Gastrocnemius medialis (tissue), 4 donors: ENCODE measurements around the gene RNF220. TPM values are rescaled to one million over a fixed set of nuclear protein-coding genes. Genes with fewer than 3 reads are reported as not detected.

ENCODE experiments used
- ATAC-seq, 2 donors: fragments of 150-250 bp; one replicate each; pipeline ENCODE4 v1.9.1; 2016
- DNase-seq, 2 donors: peaks; one replicate each; pipeline ENCODE4 v3.0.0-alpha.2; 2019
- H3K27ac ChIP-seq, 4 donors: fragments of 200-600 bp; sonication (generic); 1 replicate in 1 of 4; 2 replicates in 3 of 4; pipeline ENCODE4 v1.5.1; 2016 to 2018; ENCODE audit warnings: mild to moderate bottlenecking in 2 of 4, moderate library complexity in 1 of 4
- H3K27me3 ChIP-seq, 3 donors: fragments of 200-600 bp; sonication (generic) in 2 of 3; 1 replicate in 1 of 3; 2 replicates in 2 of 3; pipeline versions ENCODE4 v1.5.1 to v1.6.0; 2016 to 2019; ENCODE audit warnings: mild to moderate bottlenecking in 1 of 3, moderate library complexity in 1 of 3
- H3K36me3 ChIP-seq, 2 donors: fragments of 200-600 bp; sonication (generic) in 1 of 2; one replicate each; pipeline ENCODE4 v1.5.1; 2017 to 2018
- H3K4me1 ChIP-seq, 2 donors: fragments of 200-600 bp; sonication (generic) in 1 of 2; one replicate each; pipeline ENCODE4 v1.5.1; 2016 to 2017; ENCODE audit warnings: mild to moderate bottlenecking in 2 of 2
- H3K4me3 ChIP-seq, 4 donors: fragments of 200-600 bp; sonication (generic) in 3 of 4; 1 replicate in 1 of 4; 2 replicates in 3 of 4; pipeline ENCODE4 v1.5.1; 2016 to 2019; ENCODE audit warnings: mild to moderate bottlenecking in 2 of 4
- H3K9me3 ChIP-seq, 3 donors: fragments of 200-600 bp; sonication (generic) in 2 of 3; 1 replicate in 1 of 3; 2 replicates in 2 of 3; pipeline ENCODE4 v1.5.1; 2016 to 2019
- CTCF ChIP-seq, 5 experiments: fragments of 450-650 bp in 3 of 5; fragments of 200-600 bp in 2 of 5; sonication (generic) in 2 of 5; IDR thresholded peaks in 4 of 5; conservative IDR thresholded peaks in 1 of 5; 1 replicate in 4 of 5; 2 replicates in 1 of 5; pipeline ENCODE4 v1.5.1; 2016 to 2019; ENCODE audit warnings: antibody characterized with exemption in 5 of 5, mild to moderate bottlenecking in 3 of 5, moderate library complexity in 3 of 5
- POLR2A ChIP-seq, 2 donors: fragments of 450-650 bp; IDR thresholded peaks; one replicate each; pipeline ENCODE4 v1.6.1; 2017; ENCODE audit warnings: antibody characterized with exemption in 2 of 2, mild to moderate bottlenecking in 2 of 2, moderate library complexity in 2 of 2
- in situ Hi-C, 4 donors: fragments of 200-750 bp; cut with MboI; loops; one replicate each; pipeline versions ENCODE4 v1.15.0 to v1.8.0; 2017; ENCODE audit warnings: low sequenced_read_pairs in 4 of 4
- intact Hi-C: fragments of 100-400 bp; cut with DNase I; formaldehyde crosslinking; loops from one replicate; pipeline ENCODE4 v1.15.1; 2023; ENCODE audit warnings: low total_unique reads
- total RNA-seq, 4 donors: library from RNA; depleted of rRNA; stranded (reverse); fragments of >200 nt; gene quantifications; one replicate each; pipeline versions ENCODE4 v1.1.0 to v1.2.3, GENCODE V29; 2016

RNF220 gene
- total RNA-seq, 4 donors from 2014 or later: 91.2 to 172 (median 128) TPM

DNA sequence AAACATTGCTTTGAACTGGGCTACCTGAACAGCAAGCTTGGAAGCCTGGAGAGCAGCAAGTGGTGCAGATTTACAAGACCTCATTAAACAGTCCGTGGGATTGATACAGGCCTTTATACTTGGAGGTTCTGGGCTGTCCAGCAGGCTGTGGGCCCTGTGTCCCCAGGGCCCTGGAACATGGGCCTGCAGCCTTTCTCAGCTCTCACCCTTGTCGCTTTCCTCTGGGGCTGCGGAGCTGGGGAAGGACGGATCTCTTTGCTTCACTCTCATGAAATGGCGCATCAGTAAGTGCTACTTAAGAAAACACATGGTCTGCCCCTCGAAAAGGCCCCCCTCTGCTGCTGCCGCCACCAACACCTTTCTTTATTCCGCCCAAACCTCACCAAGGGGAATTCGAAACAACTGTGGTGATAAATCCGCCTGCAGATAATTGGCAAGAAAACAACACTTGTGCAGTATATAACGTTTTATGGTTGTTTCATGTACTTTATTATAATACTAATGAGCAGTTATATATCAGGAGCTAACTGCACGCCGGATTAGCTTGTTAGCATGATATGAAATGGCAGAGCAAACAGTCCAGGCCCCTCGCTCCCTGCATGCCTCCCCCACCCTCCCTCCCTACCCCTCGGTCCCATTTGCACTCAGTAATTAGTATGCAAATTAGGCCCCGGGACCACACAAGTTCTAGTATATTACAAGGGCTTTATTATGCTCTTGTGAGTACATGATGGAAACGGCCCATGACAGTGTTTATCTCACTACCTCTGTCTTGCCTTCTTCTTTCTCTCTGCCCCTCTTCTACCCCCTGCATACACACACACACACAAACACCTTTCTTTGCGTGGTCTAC is 131.5 kb downstream of the RNF220 start:
- Histone ChIP-seq H3K27me3 (peaks cover 0 to 5% (median 4%) of the 10 kb centered on the region in 3 donors), H3K27ac (no peak overlapping the region), H3K4me1 (no peaks in the 10 kb centered on the region), H3K9me3 (no peaks in the 10 kb centered on the region), H3K36me3 (no peaks in the 10 kb centered on the region), H3K4me3 (no peak overlapping the region)
- TF ChIP-seq POLR2A (IDR thresholded peaks at IDR 0.05) (no peak), CTCF (IDR thresholded peaks at IDR 0.05 in 4 of 5, conservative IDR thresholded peaks at IDR 0.05 in 1 of 5) (no peak)
- in situ Hi-C loops (no loop called here), intact Hi-C loops (no loop called here)
- no peak for DNase-seq
- ATAC-seq: no peak

- intact Hi-C loops: no loop called here
- no peak overlapping the region for H3K4me3 ChIP-seq
- in situ Hi-C loops: no loop called here
- H3K36me3 ChIP-seq: no peaks in the 10 kb centered on the region
- no peaks in the 10 kb centered on the region for H3K4me1 ChIP-seq
- peaks cover 0 to 6% (median 4%) of the 10 kb centered on the region in 3 donors for H3K27me3 ChIP-seq
- no peak for DNase-seq
- H3K27ac ChIP-seq: no peak overlapping the region
- TF ChIP-seq POLR2A (IDR thresholded peaks at IDR 0.05): no peak
- TF ChIP-seq CTCF (IDR thresholded peaks at IDR 0.05 in 4 of 5, conservative IDR thresholded peaks at IDR 0.05 in 1 of 5): no peak
- no peak for ATAC-seq
- no peaks in the 10 kb centered on the region for H3K9me3 ChIP-seq
Observed at GRCh38 chr1:44537538-44537937, 132.5 kb downstream of the RNF220 start.

DNA sequence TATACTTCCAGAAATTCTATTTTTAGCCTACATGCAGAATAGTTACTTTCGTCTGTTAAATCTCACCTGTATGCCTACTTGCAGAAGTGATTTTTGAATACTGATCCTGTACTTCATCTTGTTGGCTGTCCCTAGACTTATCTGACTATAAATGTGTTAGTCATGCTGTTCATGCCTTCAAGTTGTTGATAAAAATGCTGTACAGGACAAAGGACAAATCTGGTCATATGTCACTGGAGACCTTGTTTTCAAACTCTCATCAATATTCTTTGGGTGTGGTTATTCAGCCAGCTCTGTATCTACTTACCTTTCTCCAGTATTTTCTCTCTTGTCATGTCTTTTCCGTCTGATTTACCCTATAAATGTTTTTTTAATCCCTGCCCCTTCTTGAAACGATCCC is 132.9 kb downstream of the RNF220 start:
- H3K9me3 ChIP-seq: no peaks in the 10 kb centered on the region
- H3K36me3 ChIP-seq: no peaks in the 10 kb centered on the region
- ATAC-seq (no peak), DNase-seq (no peak)
- in situ Hi-C loops: no loop called here
- H3K4me3 ChIP-seq: no peak overlapping the region
- no peaks in the 10 kb centered on the region for H3K4me1 ChIP-seq
- TF ChIP-seq CTCF (IDR thresholded peaks at IDR 0.05 in 4 of 5, conservative IDR thresholded peaks at IDR 0.05 in 1 of 5): no peak
- TF ChIP-seq POLR2A (IDR thresholded peaks at IDR 0.05): no peak
- no peak overlapping the region for H3K27ac ChIP-seq
- peaks cover 0 to 9% (median 4%) of the 10 kb centered on the region in 3 donors for H3K27me3 ChIP-seq
- intact Hi-C loops: no loop called here

DNA sequence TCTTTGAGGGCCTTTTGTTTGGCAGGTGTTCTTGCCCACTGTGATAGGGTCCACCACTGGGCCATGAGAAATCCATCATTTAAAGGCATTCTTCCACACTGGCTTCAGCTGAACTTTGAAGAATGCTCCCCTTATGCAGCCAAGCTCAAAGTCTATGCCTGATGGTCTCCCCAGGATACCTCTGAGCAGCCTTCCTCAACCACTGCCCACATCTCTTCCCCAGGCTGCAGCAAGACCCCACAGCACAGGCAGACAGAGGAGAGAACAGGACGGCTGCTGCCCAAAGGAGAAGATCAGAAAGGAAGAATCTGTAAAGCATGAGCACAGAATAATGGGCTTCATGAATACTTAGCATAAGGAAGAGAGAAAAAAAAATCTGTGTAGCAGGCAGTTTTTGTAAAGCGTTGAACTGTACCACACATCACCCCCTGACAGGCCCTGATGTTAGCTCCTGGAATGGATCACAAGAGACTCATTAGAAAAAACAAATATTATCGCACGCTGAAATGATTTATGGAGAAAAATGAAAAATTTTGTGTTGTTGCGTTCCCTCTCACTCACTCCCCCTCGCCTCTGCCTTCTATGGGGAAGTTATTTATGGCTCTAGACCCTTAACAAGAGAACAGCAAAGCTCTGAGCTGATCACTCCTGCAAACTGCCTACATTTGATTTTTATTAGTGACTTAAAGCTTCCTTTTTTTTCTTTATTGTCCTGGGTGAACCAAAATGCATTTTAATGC is 135.1 kb downstream of the RNF220 start:
- intact Hi-C loops (no loop called here), in situ Hi-C loops (no loop called here)
- no peak for DNase-seq
- Histone ChIP-seq H3K4me3 (no peak overlapping the region), H3K36me3 (no peaks in the 10 kb centered on the region), H3K4me1 (no peaks in the 10 kb centered on the region), H3K9me3 (no peaks in the 10 kb centered on the region), H3K27ac (no peak overlapping the region), H3K27me3 (peaks cover 9 to 16% (median 15%) of the 10 kb centered on the region in 3 donors)
- ATAC-seq: no peak
- TF ChIP-seq POLR2A (IDR thresholded peaks at IDR 0.05): no peak
- no peak for TF ChIP-seq CTCF (IDR thresholded peaks at IDR 0.05 in 4 of 5, conservative IDR thresholded peaks at IDR 0.05 in 1 of 5)
